Smooth muscle cell (in vitro differentiated cells): ENCODE results near the gene LRRC36. TPM values are rescaled to one million over a fixed set of nuclear protein-coding genes. Genes with fewer than 3 reads are reported as not detected.

Experiments
- DNase-seq: peaks from one replicate; lab custom pipeline; 2025; ENCODE audit not compliant: unreplicated experiment; lab: John Stamatoyannopoulos, UW
- H2AFZ ChIP-seq: fragments of 200-600 bp; sonication (generic); 2 replicates; pipeline ENCODE4 v1.6.0; 2016; ENCODE audit warnings: antibody characterized with exemption, low read depth, mild to moderate bottlenecking
- H3F3A ChIP-seq: fragments of 200-600 bp; sonication (generic); 2 replicates; pipeline ENCODE4 v1.6.0; 2017; ENCODE audit warnings: antibody characterized with exemption, low read depth
- H3K27ac ChIP-seq: fragments of 200-600 bp; sonication (generic); 2 replicates; pipeline ENCODE4 v1.5.1; 2016; ENCODE audit warnings: low read depth, mild to moderate bottlenecking
- H3K27me3 ChIP-seq: fragments of 200-600 bp; sonication (generic); 2 replicates; pipeline ENCODE4 v1.6.1; 2016; ENCODE audit warnings: low read depth, mild to moderate bottlenecking
- H3K36me3 ChIP-seq: fragments of 200-600 bp; sonication (generic); 2 replicates; pipeline ENCODE4 v1.5.1; 2016; ENCODE audit warnings: low read depth
- H3K4me1 ChIP-seq: fragments of 200-600 bp; sonication (generic); 2 replicates; pipeline ENCODE4 v1.5.1; 2016; ENCODE audit warnings: low read depth
- H3K4me2 ChIP-seq: fragments of 200-600 bp; sonication (generic); 2 replicates; pipeline ENCODE4 v1.6.0; 2016; ENCODE audit warnings: mild to moderate bottlenecking
- H3K4me3 ChIP-seq: fragments of 200-600 bp; sonication (generic); 2 replicates; pipeline ENCODE4 v1.5.1; 2016; ENCODE audit warnings: mild to moderate bottlenecking
- H3K79me2 ChIP-seq: fragments of 200-600 bp; sonication (generic); 2 replicates; pipeline ENCODE4 v1.6.0; 2016; ENCODE audit warnings: low read depth, mild to moderate bottlenecking
- H3K9ac ChIP-seq: fragments of 200-600 bp; sonication (generic); 2 replicates; pipeline ENCODE4 v1.6.0; 2016; ENCODE audit warnings: low read depth
- H3K9me3 ChIP-seq: fragments of 200-600 bp; sonication (generic); replicated peaks from 2 replicates; pipeline ENCODE4 v1.5.1; 2016; ENCODE audit warnings: low read depth
- H4K20me1 ChIP-seq: fragments of 200-600 bp; sonication (generic); 2 replicates; pipeline ENCODE4 v1.6.0; 2016; ENCODE audit warnings: low read depth
- WGBS: methylation state at CpG from one replicate; pipeline ENCODE4 v1.1.7; 2016; ENCODE audit warnings: low lambda C conversion rate; 5-methylcytosine and 5-hydroxymethylcytosine counted together
- polyA plus RNA-seq: library from polyadenylated mRNA; unstranded; fragments of >200 nt; fragmentation: Nextera tagmentation; extraction: Ambion mirVana; gene quantifications from 2 replicates; pipeline ENCODE4 v1.2.1, GENCODE V29; 2016
- total RNA-seq: library from RNA; depleted of rRNA; stranded (reverse); fragments of >200 nt; gene quantifications from 2 replicates; pipeline ENCODE4 v1.2.3, GENCODE V29; 2014
- TF ChIP-seq, protein P1 (sequence below): fragments of 200-600 bp; sonication (generic); IDR thresholded peaks from 2 replicates; pipeline ENCODE4 v1.5.1; 2017; ENCODE audit warnings: borderline replicate concordance, mild to moderate bottlenecking, antibody characterized with exemption; ENCODE audit not compliant: insufficient read depth, poor library complexity, severe bottlenecking

Gene LRRC36
- total and polyA plus RNA-seq, 2 experiments from 2014 or later = 0.24 TPM; not detected in 1

DNA sequence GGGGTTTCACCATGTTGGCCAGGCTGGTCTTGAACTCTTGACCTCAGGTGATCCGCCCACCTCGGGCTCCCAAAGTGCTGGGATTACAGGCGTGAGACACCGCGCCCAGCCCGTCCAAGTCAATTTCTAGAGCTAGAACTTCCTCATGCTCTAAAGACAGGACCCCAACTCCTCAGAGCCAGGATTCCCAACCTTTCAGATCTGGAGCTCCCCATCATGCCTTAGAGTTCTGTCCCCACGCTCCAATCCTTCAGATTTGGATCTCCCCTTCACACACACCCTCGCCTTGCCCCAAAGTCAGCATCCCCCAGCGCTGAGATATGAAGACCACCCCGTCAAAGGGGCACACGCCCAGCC, 522 bp upstream of the LRRC36 start:
- Histone ChIP-seq H3K27me3 (peaks cover 42% of the 10 kb centered on the region), H3K36me3 (no peaks in the 10 kb centered on the region), H3F3A (peaks cover 5% of the 10 kb centered on the region), H4K20me1 (no peaks in the 10 kb centered on the region), H2AFZ (peak overlapping the region; percentile 96), H3K4me2 (peak overlapping the region; percentile 90), H3K9ac (no peak overlapping the region), H3K79me2 (no peaks in the 10 kb centered on the region), H3K4me3 (peak overlapping the region; percentile 54), H3K27ac (no peak overlapping the region), H3K4me1 (no peaks in the 10 kb centered on the region), H3K9me3 (no peaks in the 10 kb centered on the region)
- WGBS = 65% methylated on average over 11 of the region's 11 CpGs
- no peak for DNase-seq
- TF ChIP-seq, protein P1, sequence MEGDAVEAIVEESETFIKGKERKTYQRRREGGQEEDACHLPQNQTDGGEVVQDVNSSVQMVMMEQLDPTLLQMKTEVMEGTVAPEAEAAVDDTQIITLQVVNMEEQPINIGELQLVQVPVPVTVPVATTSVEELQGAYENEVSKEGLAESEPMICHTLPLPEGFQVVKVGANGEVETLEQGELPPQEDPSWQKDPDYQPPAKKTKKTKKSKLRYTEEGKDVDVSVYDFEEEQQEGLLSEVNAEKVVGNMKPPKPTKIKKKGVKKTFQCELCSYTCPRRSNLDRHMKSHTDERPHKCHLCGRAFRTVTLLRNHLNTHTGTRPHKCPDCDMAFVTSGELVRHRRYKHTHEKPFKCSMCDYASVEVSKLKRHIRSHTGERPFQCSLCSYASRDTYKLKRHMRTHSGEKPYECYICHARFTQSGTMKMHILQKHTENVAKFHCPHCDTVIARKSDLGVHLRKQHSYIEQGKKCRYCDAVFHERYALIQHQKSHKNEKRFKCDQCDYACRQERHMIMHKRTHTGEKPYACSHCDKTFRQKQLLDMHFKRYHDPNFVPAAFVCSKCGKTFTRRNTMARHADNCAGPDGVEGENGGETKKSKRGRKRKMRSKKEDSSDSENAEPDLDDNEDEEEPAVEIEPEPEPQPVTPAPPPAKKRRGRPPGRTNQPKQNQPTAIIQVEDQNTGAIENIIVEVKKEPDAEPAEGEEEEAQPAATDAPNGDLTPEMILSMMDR = no peak

DNA sequence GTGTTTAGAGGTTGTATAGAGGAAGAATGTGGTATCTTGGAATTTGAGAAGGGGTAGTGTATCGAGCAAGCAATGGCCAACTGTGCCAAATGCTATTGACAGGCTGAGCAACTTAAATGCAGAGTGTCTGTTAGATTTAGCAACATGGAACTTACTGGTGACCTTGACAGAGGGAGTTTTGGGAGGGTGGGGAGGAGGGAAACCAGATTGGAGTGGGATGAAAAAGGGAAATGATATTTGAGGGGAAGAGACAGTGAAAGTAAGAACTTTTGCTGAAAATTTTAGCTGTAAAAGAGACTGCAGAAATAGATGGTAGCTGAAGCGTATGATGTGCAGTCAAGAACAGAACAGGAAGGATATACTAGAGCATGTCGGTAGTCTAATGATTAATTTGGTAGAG, 1.1 kb downstream of the LRRC36 start:
- no peak overlapping the region for H2AFZ ChIP-seq
- no peak overlapping the region for H3K9ac ChIP-seq
- no peaks in the 10 kb centered on the region for H3K79me2 ChIP-seq
- no peaks in the 10 kb centered on the region for H3K4me1 ChIP-seq
- H3K36me3 ChIP-seq = no peaks in the 10 kb centered on the region
- no peak overlapping the region for H3K4me2 ChIP-seq
- no peaks in the 10 kb centered on the region for H4K20me1 ChIP-seq
- no peak overlapping the region for H3K4me3 ChIP-seq
- 83% methylated on average over 3 of the region's 3 CpGs for WGBS
- peaks cover 29% of the 10 kb centered on the region for H3K27me3 ChIP-seq
- TF ChIP-seq, protein P1 = no peak
- H3K9me3 ChIP-seq = no peaks in the 10 kb centered on the region
- no peak overlapping the region for H3K27ac ChIP-seq
- DNase-seq = no peak
- H3F3A ChIP-seq = peaks cover 5% of the 10 kb centered on the region

DNA sequence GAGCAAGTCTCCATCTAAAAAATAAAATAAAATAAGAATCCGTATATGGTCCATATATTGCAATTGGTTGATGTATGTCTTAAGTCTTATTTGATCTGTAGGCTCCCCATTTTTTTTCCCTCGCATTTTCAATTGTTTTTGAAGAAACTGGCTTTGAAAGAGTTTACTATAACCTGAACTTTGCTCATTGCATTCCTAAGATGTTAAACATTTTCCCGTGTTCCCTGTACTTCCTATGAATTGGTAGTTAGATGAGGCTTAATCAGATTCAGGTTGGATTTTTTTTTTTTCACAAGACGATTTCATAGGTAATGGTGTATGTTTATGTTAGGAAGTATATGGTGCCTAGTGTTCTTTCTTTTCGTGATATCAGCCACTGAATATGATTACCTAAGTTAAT, 3.3 kb downstream of the LRRC36 start:
- Histone ChIP-seq H4K20me1 (no peaks in the 10 kb centered on the region), H3K9ac (no peak overlapping the region), H3K9me3 (peaks cover 3% of the 10 kb centered on the region), H3K4me2 (no peak overlapping the region), H3K36me3 (no peaks in the 10 kb centered on the region), H3F3A (peaks cover 5% of the 10 kb centered on the region), H3K4me1 (no peaks in the 10 kb centered on the region), H3K27ac (no peak overlapping the region), H2AFZ (no peak overlapping the region), H3K27me3 (peaks cover 7% of the 10 kb centered on the region), H3K4me3 (no peak overlapping the region), H3K79me2 (no peaks in the 10 kb centered on the region)
- no peak for DNase-seq
- 77% methylated on average over 5 of the region's 5 CpGs for WGBS
- TF ChIP-seq, protein P1 = no peak

DNA sequence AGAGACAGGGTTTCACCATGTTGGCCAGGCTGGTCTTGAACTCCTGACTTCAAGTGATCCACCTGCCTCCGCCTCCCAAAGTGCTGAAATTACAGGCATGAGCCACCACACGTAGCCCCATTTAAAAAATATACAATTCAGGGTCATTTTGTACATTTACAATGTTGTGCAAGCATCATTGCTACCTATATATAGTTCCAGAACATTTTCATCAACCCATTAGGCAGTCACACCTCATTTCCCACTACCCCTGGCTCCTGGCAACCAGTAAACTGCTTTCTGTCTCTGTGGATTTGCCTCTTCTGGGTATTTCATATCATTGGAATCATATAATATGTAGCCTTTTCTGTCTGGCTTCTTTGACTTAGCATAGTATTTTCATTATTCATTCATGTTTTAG, 6.7 kb downstream of the LRRC36 start:
- 65% methylated on average over 2 of the region's 2 CpGs for WGBS
- Histone ChIP-seq H3K4me1 (no peaks in the 10 kb centered on the region), H3K9me3 (peaks cover 3% of the 10 kb centered on the region), H3K27ac (no peak overlapping the region), H4K20me1 (no peaks in the 10 kb centered on the region), H3K79me2 (no peaks in the 10 kb centered on the region), H3K4me3 (no peak overlapping the region), H3K27me3 (no peaks in the 10 kb centered on the region), H3K36me3 (no peaks in the 10 kb centered on the region), H3F3A (no peaks in the 10 kb centered on the region), H2AFZ (no peak overlapping the region), H3K4me2 (no peak overlapping the region), H3K9ac (no peak overlapping the region)
- no peak for DNase-seq
- TF ChIP-seq, protein P1 = no peak
